ENCODE data around the gene DNAH8.

The DNAH8 gene

GRCh38 chr6:38799529-38800184 is 84.5 kb downstream of the DNAH8 start:
- no peak for DNase-seq

DNA sequence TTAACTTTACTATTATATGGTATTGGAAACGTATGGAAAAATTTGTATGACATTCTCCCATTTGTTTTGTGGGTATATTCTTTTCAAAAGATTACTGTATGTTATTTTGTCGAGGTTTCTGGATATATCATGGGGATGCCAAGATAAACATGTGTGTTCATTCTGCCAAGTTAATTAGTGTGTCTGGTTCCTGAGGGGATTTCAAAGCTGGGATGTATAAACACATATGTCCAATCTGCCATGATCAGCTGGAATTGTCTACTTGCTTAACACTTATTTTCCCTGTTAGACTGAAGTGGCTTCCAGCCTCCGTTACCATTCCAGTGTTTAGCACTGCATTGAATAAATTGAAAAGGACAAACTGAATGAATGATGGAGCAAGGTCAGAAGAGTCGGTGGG is 86.2 kb downstream of the DNAH8 start:
- no peak for DNase-seq

DNA sequence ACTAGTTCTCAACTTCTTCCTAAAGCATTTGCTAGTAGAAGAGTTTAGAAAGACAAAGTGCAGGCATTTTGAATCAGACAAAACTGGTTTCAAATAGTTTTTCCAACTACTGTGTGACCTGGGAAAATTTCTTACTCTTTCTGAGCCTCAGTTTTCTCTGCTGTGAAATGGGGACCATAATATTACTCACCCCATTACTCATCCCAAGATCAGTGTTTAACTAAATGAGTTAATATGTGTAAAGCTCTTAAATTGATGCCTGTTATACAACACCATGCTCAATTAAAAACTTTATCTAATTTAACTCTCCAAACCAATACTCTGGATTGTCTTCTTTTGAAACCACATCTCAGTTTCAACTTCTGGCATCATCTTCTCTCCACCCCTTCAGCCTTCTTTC is 87.4 kb downstream of the DNAH8 start:
- DNase-seq: no peak

DNA sequence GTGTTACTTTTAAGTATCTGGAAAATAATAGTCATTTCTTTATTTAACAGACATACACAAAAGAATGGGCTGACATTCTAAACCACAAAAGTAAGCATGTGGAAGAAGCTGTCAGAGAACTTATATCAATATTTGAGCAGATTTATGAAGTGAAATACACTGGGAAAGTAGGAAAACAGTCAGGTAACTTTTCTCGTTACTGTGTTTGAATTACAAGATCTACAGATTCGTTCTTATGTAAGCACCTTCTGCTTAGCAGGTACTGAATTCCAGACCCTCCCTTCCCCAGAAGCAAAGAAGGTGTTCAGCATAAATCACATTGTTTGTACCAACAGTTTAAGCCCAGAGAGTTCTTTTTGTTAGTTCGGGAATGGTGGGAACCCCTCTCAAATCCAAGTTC is 88.0 kb downstream of the DNAH8 start:
- DNase-seq: no peak

DNA sequence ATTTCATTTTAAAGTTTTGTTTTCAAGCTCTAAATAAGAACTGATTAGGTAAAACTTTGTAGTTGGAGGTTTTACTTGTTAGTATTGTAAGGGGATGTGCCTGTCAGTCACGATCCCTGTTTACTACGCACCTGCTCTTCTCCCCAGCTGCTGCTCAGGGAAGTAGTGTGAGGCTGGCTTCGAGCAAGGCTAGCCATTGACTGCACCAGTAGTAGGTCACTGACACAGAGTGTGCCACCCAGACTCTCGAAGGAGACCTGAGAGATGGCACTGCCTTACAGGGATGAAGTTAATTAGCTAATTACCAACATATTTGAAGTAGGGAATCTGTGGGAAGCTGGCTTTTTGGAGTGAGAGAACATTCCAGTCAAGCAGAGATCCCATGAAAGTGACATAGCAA is 89.2 kb downstream of the DNAH8 start:
- DNase-seq: no peak

DNA sequence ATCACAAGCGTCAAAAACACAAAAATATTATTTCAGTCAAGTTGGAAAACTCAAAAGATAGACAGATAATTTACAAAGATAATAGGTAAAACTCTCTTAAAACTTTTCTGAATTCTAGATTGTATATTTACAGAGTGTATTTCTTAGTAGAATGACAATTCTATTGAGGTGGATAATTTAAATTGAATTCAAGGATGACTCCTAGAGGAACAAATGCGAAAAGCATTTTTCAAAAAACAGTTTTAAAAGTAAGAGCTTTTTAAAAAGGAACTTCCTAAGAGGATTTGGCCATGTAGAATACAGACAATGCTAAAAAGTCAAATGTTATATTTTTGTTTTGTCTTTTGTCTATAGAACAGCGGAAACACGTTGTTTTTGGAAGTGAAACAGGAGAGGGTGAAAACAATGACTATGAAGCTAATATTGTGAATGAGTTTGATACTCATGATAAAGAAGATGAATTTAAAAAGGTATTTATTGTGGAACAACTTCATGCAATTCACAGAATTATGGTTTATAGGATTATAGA is 90.1 kb downstream of the DNAH8 start:
- no peak for DNase-seq

DNA sequence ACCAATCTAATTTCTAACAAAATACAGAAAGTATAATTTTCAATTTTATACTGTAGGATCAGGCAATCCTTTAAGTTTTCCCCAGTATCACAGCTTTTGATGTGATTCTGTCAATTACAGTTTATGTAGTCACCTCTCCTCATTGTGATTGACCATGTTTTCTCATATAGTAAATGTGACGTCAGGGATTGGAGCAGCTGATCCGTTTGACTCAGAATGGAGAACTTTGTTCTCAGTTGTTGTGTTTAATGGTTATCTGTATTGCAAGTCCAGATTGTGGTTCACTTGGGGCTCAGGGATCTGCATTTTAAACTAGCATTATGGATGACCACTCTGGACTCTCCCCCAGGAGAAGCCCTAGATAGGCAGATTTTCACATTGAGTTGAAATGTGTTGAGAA is 90.6 kb downstream of the DNAH8 start:
- DNase-seq: no peak

GRCh38 chr6:38806271-38806670 is 91.2 kb downstream of the DNAH8 start:
- DNase-seq: no peak

GRCh38 chr6:38806833-38807232 is 91.7 kb downstream of the DNAH8 start:
- no peak for DNase-seq

GRCh38 chr6:38808039-38808438 is 92.9 kb downstream of the DNAH8 start:
- no peak for DNase-seq

DNA sequence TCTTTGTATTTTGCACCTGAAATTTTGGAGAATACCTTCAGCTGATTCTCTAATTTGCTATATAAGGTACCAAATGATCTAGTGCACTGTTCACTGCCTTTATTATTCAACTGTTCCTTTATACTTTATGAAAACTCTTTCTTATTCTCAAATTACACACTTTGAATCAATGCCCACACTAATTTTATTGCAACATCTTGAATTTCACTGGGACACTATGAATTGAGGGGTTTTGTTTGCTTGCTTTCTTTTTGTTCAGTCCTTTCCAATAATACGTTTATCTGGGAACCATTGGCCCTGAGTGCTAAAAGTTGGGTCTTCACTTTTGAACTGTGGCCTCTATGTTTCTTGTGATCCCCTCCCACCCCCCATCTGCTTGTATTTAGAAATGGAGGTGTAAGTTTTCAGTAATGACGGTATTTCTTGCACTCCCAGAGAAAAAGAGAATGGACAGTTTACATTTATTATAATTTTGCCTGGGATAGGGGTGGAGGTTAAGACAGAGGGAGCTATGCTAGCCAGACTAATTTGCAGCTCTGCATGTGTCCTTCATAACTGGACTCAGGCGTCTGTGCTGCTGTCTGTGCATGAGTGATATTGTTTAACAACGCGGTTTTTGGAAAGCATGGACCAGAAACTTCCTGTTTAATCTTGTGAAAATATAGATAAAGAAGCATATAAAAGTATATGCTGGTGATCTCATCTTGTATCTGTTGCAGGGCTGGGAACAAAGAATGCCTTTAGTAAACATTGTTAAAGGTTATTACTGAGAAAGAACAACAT is 98.1 kb downstream of the DNAH8 start:
- no peak for DNase-seq

DNA sequence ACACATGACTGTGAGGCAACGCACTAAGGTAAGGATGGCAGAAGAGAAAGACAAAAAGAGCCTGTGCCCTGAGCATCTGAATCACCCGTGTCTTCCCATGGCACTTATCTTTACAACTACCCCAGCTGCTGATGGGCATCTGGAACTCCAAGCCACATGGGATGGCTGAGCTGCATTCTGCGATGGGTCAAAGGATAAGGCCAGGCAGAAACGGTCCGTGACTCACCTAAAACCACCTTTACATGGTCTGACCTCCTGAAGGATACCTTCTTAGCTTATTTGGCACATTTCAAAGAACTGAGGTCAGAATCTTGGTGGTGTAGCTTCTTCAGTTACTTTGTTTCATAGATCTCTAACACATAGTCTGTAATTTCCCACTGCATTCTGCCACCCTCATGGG is 99.7 kb downstream of the DNAH8 start:
- DNase-seq: no peak

DNA sequence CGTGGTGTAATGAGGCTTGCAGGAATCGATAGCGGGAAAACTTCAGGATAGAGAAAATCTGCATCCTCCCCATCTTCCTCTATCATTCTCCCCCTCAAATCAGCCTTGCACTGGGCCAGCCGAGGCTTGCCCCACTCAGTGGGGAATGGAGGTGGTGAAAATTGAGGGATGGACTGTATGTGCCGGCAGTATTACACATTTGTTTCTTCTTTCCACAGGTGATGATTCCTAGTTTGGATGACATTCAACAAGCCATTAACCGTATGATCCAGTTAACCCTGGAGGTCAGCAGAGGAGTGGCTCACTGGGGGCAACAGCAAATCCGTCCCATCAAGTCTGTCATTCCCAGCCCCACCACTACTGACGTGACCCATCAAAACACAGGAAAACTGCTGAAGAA is 100.1 kb downstream of the DNAH8 start:
- DNase-seq: no peak

DNA sequence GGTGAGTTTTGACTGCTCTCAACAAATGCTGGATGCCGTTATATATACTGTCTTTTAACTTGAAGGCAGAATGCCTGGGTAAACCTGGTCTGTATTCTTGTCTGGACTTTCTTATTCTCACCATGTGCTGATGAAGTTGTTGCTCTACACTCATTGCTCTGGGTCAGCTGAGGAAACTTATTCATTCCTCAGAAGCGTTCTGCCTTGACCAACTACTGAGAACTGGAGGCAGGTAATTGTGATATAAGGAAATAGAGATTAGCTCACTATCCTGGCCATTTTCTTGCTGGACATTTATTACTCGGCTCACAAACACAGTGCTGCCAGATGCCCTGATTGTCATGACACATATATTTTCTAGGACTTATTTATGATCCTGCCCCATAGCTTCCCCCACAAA is 103.6 kb downstream of the DNAH8 start:
- DNase-seq: no peak

GRCh38 chr6:38822963-38823362 is 107.9 kb downstream of the DNAH8 start:
- DNase-seq: no peak

GRCh38 chr6:38824243-38824894 is 109.3 kb downstream of the DNAH8 start:
- DNase-seq: no peak

DNA sequence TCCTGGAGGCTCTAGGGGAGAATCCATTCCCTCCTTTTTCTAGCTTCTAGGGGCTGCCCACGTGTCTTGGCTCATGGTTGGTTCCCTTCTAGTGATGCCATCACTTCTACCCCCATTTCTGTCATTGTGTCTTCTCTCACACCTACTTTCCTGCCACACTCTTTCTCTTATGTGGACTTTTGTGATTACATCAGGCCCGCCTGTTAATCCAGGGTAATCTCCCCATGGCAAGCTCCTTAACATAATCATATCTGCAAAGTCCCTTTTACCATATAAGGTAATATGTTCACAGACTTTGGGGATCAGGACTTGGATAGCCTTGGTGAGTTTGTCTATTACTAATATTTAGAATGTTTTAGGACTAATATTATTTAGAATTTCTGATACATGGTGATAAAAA is 111.9 kb downstream of the DNAH8 start:
- DNase-seq: no peak

- DNase-seq: no peak
These were observed 116.8 kb downstream of the DNAH8 start for GRCh38 chr6:38831865-38832264.

GRCh38 chr6:38833320-38833719 is 118.2 kb downstream of the DNAH8 start:
- no peak for DNase-seq

DNA sequence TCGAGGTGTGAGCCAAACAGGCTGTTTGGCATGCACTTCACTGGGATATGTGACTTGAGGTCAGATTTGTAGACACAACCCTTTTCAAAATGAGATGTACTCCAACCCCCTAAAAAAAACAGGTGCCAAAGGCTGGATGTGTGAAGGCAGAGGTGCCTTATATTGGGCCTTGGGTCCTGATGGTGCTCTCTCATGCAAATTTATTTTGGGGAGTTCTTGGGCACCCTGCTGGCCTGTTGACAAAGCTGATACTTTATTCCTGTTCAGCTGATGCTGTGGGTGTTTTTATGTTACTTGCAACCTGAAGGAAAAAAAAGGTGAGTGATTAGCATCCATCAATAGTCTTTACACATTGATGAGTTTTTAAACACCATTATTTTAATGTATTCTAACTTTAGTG is 121.5 kb downstream of the DNAH8 start:
- no peak for DNase-seq

GRCh38 chr6:38837101-38837500 is 122.0 kb downstream of the DNAH8 start:
- DNase-seq: no peak

DNA sequence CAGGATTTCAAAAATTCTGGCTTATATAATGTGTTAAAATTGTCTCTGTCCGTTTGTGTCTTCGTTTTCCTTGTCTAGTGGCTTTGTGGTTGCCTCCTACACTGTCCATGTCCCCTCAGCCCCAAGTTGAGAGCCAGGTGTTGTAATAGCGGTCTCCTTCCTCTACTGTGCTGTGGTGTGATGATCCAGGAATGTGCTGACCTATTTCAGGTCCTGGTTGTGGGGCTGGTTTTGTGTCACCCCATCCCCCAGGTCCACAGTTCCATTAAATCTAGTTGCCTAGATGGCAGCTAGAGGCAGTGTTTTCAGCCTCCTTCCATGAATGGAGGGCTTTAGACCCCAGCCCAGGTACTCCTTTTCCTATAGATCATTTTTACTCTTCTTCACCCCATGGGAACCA is 128.7 kb downstream of the DNAH8 start:
- DNase-seq: no peak

DNA sequence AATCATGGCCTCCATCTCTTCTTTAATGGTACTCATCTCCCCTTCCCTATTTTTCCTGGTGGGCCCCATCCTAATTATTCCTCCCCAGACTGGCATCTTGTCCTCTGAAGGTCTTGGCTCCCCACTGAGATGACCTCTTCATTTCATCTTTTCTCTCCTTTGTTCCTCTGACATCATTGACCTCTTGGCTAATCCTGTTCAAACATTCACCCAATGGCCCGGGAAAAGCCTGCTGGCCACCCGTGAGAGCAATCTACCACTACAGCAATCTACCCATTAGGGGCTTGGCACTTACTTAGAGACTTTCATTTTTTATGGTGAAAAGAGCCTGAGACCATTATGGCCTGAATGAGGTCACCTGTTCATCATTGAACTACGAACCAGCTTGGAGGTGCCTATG is 130.8 kb downstream of the DNAH8 start:
- DNase-seq: no peak

- no peak for DNase-seq
These were observed 131.2 kb downstream of the DNAH8 start for GRCh38 chr6:38846361-38846760.

All from GOT3 (cell line).